ENCODE measurements around the gene CAPSL.

DNA sequence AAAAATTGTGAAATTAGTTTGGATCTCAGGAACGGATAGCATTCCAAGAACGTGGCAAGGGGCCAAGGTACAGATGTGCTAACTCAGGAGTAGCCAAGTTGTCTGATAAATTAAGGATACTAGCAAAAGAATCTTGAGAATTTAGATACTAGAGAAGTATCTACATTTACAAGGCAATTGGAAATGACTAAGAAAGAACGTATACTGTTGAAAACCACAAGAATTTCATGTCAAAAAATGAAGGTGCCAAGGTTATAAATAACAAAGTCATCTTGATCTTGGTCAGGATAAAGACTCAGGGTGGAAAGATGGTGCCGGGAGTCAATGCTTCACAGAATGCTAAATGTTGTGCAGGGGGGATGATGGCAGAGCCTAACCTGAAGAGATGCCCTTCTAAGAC, 19.2 kb downstream of the CAPSL start:
- TF ChIP-seq, protein P1, sequence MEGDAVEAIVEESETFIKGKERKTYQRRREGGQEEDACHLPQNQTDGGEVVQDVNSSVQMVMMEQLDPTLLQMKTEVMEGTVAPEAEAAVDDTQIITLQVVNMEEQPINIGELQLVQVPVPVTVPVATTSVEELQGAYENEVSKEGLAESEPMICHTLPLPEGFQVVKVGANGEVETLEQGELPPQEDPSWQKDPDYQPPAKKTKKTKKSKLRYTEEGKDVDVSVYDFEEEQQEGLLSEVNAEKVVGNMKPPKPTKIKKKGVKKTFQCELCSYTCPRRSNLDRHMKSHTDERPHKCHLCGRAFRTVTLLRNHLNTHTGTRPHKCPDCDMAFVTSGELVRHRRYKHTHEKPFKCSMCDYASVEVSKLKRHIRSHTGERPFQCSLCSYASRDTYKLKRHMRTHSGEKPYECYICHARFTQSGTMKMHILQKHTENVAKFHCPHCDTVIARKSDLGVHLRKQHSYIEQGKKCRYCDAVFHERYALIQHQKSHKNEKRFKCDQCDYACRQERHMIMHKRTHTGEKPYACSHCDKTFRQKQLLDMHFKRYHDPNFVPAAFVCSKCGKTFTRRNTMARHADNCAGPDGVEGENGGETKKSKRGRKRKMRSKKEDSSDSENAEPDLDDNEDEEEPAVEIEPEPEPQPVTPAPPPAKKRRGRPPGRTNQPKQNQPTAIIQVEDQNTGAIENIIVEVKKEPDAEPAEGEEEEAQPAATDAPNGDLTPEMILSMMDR (IDR thresholded peaks at IDR 0.05), result no peak
- TF ChIP-seq POLR2A (IDR thresholded peaks at IDR 0.05), result no peak
- TF ChIP-seq EP300 (IDR thresholded peaks at IDR 0.05), result no peak

Data from ovary (tissue), 3 donors.